ENCODE measurements around the gene CTU2.

CTU2 gene

DNA sequence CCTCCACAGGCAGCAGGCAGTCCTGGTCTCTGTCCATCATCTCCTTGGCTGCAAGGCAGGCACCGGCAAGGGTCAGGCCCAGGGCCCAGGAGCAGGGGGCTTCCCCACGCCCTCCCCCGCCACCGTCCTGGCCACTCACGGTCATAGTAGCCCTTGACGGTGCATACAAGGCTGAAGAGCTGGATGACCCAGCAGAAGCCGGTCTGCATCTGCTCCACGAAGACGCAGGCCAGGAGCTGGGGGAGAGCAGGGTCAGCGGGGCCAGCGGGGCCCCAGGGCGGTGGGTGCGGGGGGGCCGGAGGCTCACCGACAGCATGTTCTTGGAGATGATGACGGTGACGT is 20.1 kb downstream of the CTU2 start:
- FAIRE-seq (no peak), DNase-seq (ENCODE audit: insufficient read length, low spot score) (no peak)

DNA sequence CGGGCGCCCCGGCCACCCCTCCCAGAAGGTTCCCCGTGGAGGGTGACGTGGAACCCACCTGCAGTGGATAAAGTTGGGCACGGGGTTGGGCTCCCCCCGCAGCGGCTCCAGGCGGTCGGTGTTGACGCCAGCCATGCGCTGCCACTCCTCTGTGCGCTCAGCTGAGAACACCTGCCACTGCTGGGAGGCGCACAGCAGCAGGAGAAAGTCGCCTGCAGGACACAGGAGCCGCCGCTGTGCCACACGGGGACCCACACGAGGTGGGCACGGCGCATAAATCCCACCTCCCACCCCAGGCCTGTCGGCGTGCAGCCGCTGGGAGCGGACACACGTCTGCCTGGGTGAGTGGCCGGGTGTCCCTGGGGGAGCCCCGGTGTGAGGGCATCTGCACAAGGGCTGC is 20.7 kb downstream of the CTU2 start:
- DNase-seq (ENCODE audit: insufficient read length, low spot score) (no peak), FAIRE-seq (no peak)

DNA sequence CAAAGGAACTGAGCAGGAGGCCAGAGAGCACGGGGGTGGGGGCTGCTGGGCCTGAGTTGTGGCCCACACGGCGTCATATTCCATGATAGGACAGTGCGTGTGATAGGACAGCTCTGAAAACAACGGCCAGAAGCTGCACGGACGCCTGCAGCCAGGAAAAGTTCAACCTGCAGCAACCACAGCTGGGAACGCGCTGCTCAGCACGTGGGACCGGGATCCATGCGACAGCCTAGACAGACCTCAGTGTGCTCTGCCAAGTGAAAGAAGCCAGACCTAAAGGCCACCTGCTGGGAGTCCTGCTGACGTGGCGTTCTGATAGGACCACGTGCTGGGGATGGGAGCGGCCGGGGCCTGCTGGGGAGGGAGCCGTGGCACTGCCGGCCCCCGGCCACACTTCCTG is 21.6 kb downstream of the CTU2 start:
- no peak for FAIRE-seq
- DNase-seq (ENCODE audit: insufficient read length, low spot score): no peak

DNA sequence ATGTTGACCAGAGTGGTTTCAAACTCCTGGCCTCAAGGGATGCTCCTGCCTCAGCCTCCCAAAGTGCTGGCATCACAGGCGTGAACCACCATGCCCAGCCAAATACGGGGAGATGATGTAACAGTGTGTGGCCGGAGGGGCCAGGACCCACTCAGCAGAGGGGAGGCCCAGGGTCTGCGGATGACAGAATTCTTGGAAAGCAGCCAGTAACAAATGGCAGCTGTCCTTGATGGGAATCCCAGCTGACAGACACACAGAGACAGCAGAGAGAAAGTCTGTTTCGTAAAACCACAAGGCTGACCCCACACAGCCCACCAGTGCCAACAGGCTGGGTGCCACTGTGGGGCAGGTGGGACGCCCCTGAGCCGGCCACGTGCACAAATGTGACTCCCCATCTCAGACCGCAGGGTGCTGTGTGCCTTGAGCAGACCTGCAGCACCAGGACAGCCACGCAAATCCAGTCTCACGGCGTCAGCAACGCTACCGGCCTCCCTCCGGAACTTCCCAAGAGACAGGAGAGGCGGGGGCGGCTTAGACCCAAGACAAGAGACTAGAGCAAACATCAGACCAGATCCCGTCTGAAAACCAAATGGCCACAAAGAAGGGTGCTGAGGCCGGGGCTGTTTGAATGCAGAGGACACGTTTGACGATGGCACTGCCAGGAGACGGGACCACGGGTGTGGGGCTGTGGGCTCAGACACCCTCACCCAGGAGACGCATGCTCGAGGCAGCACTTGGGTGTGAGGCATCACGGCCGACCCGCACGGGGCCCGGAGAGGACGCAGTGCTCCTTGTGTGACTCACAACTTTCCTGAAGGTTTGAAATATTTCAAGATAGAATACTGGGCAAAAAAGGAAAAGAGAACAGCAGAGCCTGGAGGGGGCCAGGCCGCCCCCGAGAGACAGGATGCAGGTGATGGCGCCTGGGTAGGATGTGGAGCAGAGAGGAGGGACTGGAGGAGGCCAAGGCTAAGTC is 24.6 kb downstream of the CTU2 start:
- FAIRE-seq (no peak), DNase-seq (ENCODE audit: insufficient read length, low spot score) (no peak)

DNA sequence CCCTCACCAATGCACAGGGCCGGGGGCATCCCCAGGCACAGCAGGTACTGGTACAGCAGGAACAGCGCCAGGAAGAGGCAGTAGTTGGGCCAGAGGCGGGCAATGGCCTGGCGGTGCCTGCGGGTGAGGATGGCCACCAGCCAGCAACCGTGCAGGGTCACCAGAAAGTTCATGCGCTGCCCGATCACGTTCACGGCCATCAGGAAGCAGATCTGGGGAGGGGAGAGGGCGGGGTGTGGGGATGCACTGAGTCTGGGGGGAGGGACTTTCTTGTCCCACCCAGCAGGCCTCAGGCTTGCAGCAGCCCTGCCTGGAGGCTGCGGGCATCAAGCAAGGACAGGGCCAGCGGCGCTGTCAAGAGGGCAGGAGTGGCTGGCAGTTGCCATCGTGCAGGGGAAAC is 25.4 kb downstream of the CTU2 start:
- FAIRE-seq (peak; percentile 92), DNase-seq (ENCODE audit: insufficient read length, low spot score) (peak; percentile 78)

DNA sequence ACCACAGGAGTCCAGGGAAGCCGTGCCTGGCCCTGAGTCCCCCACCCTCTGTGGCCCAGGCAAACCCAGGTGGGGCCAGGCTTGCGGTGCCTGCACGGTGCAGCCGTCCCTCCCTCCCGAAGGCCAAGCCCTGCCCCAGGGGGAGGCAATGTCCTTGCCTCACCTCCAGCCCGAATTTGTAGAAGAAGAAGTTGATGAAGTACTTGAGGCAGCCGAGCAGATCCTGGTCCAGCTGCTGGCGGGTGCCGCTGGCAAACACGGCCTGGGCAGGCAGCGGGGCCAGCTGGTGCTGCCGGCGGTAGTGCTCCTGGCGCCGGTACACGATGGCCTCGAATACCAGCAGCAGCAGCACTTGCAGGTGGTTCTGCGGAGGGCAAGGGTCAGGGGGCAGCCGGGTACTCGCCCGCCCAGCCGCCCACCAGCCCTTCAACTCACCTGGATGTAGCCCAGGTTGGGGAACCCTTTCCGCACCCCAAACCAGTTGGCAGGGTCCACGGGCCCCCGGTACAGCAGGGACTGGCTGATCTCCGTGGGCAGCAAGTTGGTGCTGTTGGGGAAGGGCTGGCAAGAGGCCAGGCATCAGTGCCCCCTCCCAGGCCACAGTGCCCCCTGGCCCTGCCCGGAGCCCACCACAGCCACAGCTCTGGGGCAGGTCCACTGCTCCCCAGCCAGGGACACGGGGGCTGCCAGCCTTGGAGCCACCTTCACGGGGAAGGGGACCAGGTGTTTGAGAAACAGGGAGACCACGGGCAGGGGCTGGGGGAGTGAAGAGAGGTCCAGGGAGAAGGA is 26.1 kb downstream of the CTU2 start:
- FAIRE-seq (no peak), DNase-seq (ENCODE audit: insufficient read length, low spot score) (no peak)

DNA sequence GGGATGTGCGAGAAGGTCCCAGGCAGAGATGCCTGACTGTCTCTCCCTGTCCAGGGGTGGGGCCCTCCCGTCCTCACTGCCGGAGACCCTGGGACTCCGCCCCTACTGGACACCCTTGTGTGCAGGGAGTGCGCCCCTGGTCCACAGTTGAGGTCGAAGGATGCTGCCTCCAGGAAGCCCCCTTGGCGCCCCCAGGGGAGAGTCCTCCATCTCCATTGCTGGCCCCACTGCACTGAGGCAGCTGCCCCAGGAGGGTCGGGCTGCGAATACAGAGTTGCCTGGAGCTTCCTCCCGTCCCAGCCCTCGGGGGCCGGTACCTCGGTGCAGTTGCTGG is 26.6 kb downstream of the CTU2 start:
- FAIRE-seq (no peak), DNase-seq (ENCODE audit: insufficient read length, low spot score) (no peak)

DNA sequence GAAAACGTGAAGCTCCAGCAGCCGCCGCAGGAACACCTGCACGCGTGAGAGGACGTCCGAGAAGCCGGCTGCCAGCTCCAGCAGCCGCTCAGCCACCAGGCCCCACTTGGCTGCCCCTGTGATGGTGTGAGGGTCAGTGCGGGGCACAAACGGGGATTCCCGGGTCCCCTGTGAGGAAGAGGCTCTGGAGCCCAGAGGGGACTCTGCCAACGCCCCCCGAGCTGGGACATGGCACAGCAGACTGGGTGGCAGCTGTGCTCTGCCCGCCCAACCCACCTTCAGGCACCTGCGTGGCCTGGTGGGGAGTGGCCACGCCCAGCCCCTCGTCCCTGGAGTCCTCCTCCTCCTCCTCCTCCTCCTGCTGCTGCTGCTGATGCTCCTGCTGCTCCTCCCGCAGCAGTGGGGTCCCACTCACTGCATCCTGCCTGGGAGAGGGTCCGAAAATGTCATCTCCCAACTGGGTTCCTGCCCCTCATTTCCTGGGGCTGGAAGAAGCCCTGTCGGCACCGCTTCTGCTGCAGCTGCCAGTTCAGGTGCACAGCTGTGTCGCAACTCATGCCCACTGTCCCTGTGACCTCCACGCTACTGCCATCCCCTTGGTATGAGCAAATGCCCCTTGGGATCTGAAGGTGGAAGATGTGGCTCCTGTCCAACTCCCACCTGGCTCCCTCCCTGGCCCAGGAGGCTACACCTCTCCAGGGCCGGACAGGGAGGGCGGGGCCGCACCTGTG is 27.5 kb downstream of the CTU2 start:
- no peak for FAIRE-seq

DNA sequence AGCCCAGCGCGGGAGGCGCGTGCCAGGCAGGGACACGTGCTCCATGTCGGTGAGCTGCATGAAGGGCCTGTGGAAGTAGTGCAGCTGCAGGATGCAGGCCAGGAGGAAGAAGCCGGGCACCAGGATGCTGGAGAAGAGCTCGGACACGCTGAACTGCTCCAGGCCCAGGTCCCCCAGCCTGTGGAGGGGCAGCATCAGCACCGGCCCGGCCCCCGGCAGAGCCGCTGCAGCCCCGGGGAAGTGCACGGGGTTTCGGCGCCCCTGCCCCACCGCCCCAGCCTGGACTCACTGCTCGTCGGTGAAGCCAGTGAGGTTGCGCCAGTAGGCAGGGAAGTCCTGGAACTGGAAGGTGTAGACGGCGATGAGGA is 28.0 kb downstream of the CTU2 start:
- FAIRE-seq: no peak
- no peak for DNase-seq (ENCODE audit: insufficient read length, low spot score)

More for the DNA sequence above, 27.5 kb downstream of the CTU2 start:
- DNase-seq (ENCODE audit: insufficient read length, low spot score): no peak

DNA sequence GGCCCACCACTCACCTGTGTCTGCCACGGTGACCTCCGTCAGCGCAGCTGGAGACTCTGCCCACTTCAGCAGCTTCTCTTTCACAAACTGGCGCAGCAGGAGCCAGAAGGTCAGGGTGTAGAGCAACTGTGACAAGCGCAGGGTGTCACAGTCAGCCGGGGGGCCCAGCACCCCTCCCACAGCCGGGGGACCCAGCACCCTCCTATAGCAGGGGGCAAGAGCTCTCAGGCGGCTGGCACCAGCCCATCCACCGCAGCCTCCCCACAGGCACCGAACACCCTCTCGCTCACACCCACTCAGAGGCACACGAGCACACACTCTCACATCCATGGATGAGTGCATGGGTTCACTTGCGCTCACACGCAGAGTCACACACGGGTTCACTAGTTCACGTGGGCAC is 28.8 kb downstream of the CTU2 start:
- DNase-seq (ENCODE audit: insufficient read length, low spot score): no peak
- no peak for FAIRE-seq

DNA sequence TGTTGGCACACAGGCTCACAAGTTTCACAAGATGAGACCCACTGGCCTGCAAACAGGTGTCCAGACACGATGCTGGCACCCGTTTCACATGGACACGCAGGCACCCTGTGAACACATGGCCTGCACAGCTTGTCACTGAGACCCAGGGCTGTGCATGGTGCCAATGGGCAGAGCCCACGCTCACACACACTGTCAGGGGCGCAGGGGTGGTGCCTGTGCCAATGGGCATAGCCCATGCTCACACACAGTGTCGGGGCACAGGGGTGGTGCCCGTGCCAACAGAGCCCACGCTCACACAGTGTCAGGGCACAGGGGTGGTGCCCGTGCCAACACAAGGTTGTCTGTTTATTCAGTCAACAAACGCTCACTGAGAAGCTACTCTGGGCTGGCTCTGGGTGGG is 29.3 kb downstream of the CTU2 start:
- FAIRE-seq: peak; percentile 63

DNA sequence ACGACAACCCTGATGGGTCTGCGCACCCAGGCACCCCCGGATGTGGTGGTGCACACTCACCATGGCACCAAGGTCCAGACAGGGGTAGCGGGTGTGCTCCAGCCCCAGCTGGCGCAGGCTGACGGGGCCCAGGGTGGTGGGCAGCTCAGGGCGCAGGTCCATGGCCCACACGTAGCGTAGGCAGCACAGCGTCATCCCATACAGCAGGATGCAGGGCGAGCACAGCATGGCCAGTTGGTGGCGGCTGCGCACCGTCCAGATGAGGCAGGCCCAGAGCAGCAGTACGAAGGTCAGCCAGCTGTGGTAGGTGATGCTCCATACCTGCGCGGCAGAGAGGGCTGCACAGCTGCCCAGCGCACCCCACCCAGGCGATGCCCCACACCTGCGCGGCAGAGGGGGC is 29.8 kb downstream of the CTU2 start:
- FAIRE-seq: peak; percentile 38

More for the DNA sequence above, 29.3 kb downstream of the CTU2 start:
- no peak for DNase-seq (ENCODE audit: insufficient read length, low spot score)

DNA sequence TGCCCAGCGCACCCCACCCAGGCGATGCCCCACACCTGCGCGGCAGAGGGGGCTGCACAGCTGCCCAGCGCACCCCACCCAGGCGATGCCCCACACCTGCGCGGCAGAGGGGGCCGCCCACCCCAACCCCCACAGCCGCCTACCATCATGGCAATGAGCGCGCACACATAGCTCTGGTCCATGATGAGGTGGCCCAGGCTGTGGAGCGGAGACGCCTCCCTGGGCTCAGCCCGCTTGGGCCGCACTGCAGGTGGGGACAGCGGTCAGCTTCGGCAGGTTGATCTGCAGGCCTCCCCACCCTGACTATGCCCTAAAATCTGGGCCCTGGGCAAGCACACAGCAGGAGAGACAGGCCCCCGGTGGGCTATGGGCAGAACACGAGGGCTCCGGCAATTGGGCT is 30.2 kb downstream of the CTU2 start:
- DNase-seq (ENCODE audit: insufficient read length, low spot score) (no peak), FAIRE-seq (no peak)

More for the DNA sequence above, 29.8 kb downstream of the CTU2 start:
- no peak for DNase-seq (ENCODE audit: insufficient read length, low spot score)

DNA sequence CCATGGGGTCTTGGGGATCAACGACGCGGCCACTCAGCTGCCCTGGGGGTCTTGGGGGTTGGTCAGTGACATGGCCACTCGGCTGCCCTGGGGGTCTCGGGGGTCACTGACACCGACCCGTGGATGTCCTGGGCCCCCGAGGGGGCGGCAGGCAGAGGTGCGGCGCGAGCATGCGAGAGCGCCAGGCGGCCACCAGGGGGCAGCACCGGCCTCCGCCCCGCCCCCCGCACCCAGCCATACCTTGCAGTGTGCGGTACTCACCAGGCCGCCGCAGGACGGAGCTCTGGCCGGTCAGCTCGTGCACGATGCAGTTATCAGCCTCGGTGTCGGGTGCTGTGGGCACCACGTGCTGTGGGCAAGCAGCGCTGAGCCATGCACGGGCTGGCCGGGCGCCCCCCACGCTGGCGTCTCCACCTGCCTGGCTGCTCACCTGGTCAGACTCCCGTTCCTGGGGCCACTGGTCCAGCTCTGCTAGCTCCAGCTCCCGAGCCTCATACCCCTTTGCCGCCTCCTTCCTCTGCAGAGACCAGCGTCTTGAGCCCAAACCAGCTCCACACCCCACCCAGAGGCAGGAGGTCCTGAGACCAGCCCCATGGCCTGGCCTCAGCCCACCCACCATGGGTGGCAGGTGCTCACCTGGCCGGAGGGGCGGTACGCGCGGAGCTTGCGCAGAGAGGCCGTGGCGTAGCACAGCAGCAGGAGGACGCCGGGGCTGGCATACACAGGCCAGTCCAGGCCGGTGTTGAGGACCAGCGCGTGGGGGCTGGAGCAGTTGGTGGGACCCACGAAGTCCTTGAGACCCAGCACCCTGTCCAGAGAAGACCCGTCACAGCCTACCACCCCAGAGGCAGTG is 31.2 kb downstream of the CTU2 start:
- peak; percentile 94 for FAIRE-seq
- peak; percentile 83 for DNase-seq (ENCODE audit: insufficient read length, low spot score)

DNA sequence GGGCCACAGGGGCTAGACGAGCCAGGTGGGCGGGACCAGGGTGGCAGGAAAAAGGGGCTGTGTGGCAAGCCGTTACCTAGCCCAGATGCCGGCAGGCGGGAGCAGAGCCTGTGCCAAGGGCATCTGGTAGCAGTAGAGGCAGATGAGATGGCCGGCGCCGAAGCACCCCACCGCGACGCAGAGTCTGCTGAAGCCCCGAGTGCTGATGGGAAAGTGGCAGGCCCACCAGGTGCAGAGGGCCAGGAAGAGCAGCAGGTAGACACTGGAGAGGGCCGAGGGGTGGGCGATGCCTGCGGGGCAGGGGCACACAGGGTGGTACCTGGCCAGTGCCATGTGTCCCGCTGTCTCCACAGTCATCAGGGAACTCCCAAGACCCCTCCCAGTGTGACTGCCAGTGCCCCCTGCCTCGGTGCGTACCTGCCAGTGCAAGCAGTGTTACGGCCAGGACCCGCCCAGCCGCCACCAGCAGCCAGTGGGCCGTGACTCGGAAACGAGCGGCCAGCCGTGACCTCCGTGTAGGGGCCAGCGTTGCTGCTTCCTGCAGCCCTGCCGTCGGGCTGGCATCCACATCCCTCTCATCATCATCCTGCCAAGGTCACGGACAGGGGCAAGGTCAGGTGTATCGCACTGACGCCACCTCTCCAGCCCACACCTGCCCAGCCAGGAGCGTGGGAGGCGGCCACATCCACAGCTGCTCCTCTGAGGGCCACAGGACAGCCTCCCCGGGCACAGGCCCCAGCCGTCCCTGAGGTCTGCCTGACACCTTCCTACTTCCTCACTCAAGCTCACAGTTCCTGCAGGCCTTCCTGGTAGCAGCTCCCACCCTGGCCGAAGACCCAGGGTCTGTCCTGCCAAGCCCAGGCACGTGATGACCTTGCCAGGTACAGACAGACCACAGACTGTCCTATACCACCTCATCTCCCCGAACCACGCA is 32.1 kb downstream of the CTU2 start:
- FAIRE-seq: no peak
- no peak for DNase-seq (ENCODE audit: insufficient read length, low spot score)

DNA sequence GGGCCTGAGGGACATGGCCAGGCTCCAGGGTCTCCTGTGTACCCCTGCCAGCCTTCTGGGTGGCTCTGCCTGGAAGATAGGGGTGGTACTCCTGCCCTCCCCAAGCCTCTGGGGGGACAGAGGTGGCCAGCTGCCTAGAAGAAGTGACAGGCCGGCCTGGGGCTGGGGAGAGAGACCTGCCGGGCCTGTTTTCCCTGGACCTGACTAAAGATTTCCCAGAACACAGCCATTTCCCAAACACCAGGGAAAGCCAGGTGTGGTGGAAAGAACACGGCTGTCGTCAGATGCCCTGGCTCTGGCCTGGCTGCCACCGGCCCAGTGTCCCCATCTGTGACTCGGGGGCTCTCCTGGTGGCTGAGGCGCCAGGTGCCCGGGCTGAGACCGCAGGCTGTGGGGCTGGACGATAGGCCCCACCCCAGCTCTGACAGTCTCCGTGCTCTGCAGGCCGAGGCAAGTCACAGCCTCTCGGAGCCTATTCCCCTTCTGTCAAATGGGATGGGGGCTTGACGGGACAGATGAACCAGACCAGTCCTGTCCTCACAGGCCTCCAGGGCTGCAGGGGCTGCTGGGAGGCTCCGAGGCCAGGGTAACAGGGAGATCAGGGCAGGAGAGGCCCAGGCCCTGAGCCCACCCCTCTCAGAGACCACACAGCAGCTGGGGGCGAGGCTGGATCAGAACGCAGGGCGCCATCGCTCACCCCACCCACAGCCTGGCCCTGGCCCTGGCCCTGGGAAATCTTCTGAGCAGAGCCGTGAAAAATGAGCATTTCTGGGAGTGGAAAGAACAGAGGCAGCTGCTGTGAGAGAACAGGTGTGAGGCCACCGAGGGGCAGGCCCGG is 33.1 kb downstream of the CTU2 start:
- DNase-seq (ENCODE audit: insufficient read length, low spot score) (no peak), FAIRE-seq (no peak)

DNA sequence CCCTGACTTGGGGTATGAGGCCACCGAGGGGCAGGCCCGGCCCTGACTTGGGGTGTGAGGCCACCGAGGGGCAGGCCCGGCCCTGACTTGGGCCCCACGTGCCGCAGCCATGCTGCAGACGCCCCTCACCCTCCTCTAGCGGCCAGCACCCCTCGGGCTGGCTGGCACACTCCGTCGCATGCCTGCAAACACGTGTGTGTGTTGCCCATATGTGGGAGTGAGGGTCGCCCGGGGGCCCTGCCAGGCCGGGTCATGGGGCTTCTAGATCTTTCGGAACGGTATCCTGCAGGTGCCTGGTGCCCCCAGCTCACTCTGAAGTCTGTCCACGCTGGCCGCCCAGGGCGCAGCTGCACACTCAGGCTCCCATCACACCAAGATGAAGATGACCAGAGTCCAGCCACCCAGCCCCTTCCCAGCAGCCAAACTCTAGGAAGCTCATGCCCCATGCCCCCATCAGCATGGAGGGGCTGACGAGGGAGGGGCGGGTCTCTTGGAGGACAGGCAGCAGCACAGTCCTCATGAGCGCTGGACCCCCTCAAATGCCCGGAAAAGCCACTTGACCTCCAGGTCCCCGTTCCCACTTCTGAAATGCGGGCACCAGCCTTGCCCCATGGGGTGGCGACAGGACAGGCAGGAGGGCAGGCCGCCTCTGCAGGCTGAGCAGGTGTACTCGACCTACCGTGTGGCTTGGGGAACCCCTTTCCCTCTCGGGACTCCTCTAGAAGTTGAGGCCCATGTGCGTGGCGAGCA is 33.8 kb downstream of the CTU2 start:
- no peak for DNase-seq (ENCODE audit: insufficient read length, low spot score)
- FAIRE-seq: no peak

DNA sequence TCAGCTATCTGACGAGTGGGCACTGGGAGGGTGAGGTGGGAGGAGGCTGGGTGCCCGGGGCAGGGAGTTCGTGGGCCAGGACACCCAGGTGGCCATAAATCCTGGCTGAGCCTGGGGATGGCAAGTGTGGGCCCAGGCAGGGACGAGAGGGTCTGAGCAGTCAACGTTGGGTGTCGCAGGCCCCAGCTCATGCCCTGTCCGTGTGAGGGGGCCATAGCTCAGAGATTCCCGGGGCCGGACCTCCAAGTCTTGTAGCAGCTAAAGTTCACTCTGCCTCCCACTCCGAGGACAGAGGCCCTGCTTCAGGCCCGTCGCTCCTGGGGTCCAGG is 34.4 kb downstream of the CTU2 start:
- DNase-seq (ENCODE audit: insufficient read length, low spot score) (no peak), FAIRE-seq (no peak)
